Cardiac fibroblast (primary cell): ENCODE data around the gene LGALS1.

Experiments
- DNase-seq, 2 donors: peaks; one replicate each; pipeline versions ENCODE4 v3.0.0 to v3.0.0-alpha.2; 2010; ENCODE audit warnings: low read depth in 2 of 2
- H3K4me3 ChIP-seq, 2 donors: replicated peaks in 1 of 2; 1 replicate in 1 of 2; 2 replicates in 1 of 2; pipeline ENCODE4 v1.5.1; 2011; ENCODE audit warnings: low read depth in 2 of 2, low read length in 2 of 2, mild to moderate bottlenecking in 2 of 2, moderate library complexity in 1 of 2
- CTCF ChIP-seq: IDR thresholded peaks from one replicate; pipeline ENCODE4 v1.5.1; 2011; ENCODE audit warnings: low read depth, mild to moderate bottlenecking, low read length, inconsistent platforms

LGALS1 gene

GRCh38 chr22:37675930-37676735 is 697 bp downstream of the LGALS1 start:
- H3K4me3 ChIP-seq = peak overlapping the region; percentile 78 to 94
- DNase-seq = peak; percentile 33 to 49

GRCh38 chr22:37676736-37677492 is 1.5 kb downstream of the LGALS1 start:
- peak; percentile 97 to 99 for DNase-seq
- peak overlapping the region; percentile 78 to 94 for H3K4me3 ChIP-seq
- no peak for TF ChIP-seq CTCF

More at GRCh38 chr22:37675930-37676735, 697 bp downstream of the LGALS1 start:
- no peak for TF ChIP-seq CTCF

- TF ChIP-seq CTCF = no peak
- H3K4me3 ChIP-seq = peak overlapping the region; percentile 78 to 94
- no peak for DNase-seq
Observed at GRCh38 chr22:37677493-37677974, 2.1 kb downstream of the LGALS1 start.

GRCh38 chr22:37678372-37678771 is 2.9 kb downstream of the LGALS1 start:
- H3K4me3 ChIP-seq = peak overlapping the region; percentile 21 to 94
- no peak for TF ChIP-seq CTCF
- no peak for DNase-seq

GRCh38 chr22:37679670-37680069 is 4.2 kb downstream of the LGALS1 start:
- H3K4me3 ChIP-seq = no peak overlapping the region
- no peak for DNase-seq
- TF ChIP-seq CTCF = no peak

- no peak overlapping the region for H3K4me3 ChIP-seq
- DNase-seq = peak in 1 of 2 donors; percentile 47
- no peak for TF ChIP-seq CTCF
Observed at GRCh38 chr22:37680191-37680851, 4.9 kb downstream of the LGALS1 start.
